Omental fat pad (tissue), 4 donors: ENCODE data around the gene ACYP2. TPM values are rescaled to one million over a fixed set of nuclear protein-coding genes. Genes with fewer than 3 reads are reported as not detected.

Experiments
- ATAC-seq: fragments of 150-250 bp; one replicate; pipeline ENCODE4 v1.9.1; 2016; ENCODE audit warnings: mild to moderate bottlenecking, moderate library complexity; ENCODE audit not compliant: low FRiP score
- DNase-seq: peaks from one replicate; pipeline ENCODE4 v3.0.0-alpha.2; 2019; ENCODE audit warnings: low spot score
- CTCF ChIP-seq, 3 donors: fragments of 450-650 bp; IDR thresholded peaks; one replicate each; pipeline ENCODE4 v1.5.1; 2016 to 2017; ENCODE audit warnings: antibody characterized with exemption in 3 of 3, mild to moderate bottlenecking in 3 of 3, moderate library complexity in 2 of 3
- total RNA-seq, 4 donors: library from RNA; depleted of rRNA; stranded (reverse); fragments of >200 nt; gene quantifications; one replicate each; pipeline ENCODE4 v1.1.0, GENCODE V29; 2016

Gene ACYP2
- total RNA-seq, 4 donors from 2014 or later, result 15.1 to 20.0 (median 18.2) TPM

- TF ChIP-seq CTCF (IDR thresholded peaks at IDR 0.05), result no peak
- DNase-seq, result no peak
Observed at GRCh38 chr2:54332386-54332785, 217.0 kb downstream of the ACYP2 start.

GRCh38 chr2:54336136-54336976, 220.9 kb downstream of the ACYP2 start:
- ATAC-seq (no peak), DNase-seq (no peak)
- TF ChIP-seq CTCF (IDR thresholded peaks at IDR 0.05), result no peak

More at GRCh38 chr2:54332386-54332785, 217.0 kb downstream of the ACYP2 start:
- ATAC-seq, result no peak

GRCh38 chr2:54336977-54337255, 221.5 kb downstream of the ACYP2 start:
- ATAC-seq (no peak), DNase-seq (no peak)
- TF ChIP-seq CTCF (IDR thresholded peaks at IDR 0.05), result no peak

- ATAC-seq, result no peak
- no peak for TF ChIP-seq CTCF (IDR thresholded peaks at IDR 0.05)
- DNase-seq, result no peak
Observed at GRCh38 chr2:54341656-54342055, 226.2 kb downstream of the ACYP2 start.

- DNase-seq, result no peak
- TF ChIP-seq CTCF (IDR thresholded peaks at IDR 0.05), result no peak
- ATAC-seq, result no peak
Observed at GRCh38 chr2:54342603-54343002, 227.2 kb downstream of the ACYP2 start.

GRCh38 chr2:54347622-54348021, 232.2 kb downstream of the ACYP2 start:
- TF ChIP-seq CTCF (IDR thresholded peaks at IDR 0.05), result no peak
- ATAC-seq, result no peak
- DNase-seq, result no peak

- TF ChIP-seq CTCF (IDR thresholded peaks at IDR 0.05), result no peak
- ATAC-seq, result no peak
- DNase-seq, result no peak
Observed at GRCh38 chr2:54348646-54349045, 233.2 kb downstream of the ACYP2 start.
